Renal cortical epithelial cell (primary cell): ENCODE measurements around the gene JAML. TPM values are rescaled to one million over a fixed set of nuclear protein-coding genes. Genes with fewer than 3 reads are reported as not detected.

Experiments used
- DNase-seq: peaks from one replicate; pipeline ENCODE4 v3.0.0-alpha.2; 2011; ENCODE audit warnings: low read depth
- total RNA-seq: library from RNA; depleted of rRNA; stranded (reverse); fragments of >200 nt; gene quantifications from 2 replicates; pipeline ENCODE4 v1.2.3, GENCODE V29; 2014

JAML gene
- total RNA-seq, 1 donor from 2014 or later: not detected

GRCh38 chr11:118145285-118146227 lies 79.3 kb downstream of the JAML start:
- DNase-seq: peak; percentile 52

- no peak for DNase-seq
These were observed 80.2 kb downstream of the JAML start for GRCh38 chr11:118144301-118145268.

Other genes with a start within 250 kb of the JAML start
- 0.52 and 0.60 TPM in 2 replicates for gene IL10RA, start 238.6 kb downstream of the JAML start, total RNA-seq
- 2.4 and 29.2 TPM in 2 replicates for gene TMPRSS4, start 147.9 kb downstream of the JAML start, total RNA-seq
- gene SMIM35, start 138.0 kb downstream of the JAML start, total RNA-seq: not detected in 2 replicates
- 0.15 and 0.35 TPM in 2 replicates for gene SCN4B, start 72.2 kb downstream of the JAML start, total RNA-seq
- gene SCN2B, start 48.4 kb downstream of the JAML start, total RNA-seq: 0.35 and 1.2 TPM in 2 replicates
- gene MPZL3, start 27.4 kb upstream of the JAML start, total RNA-seq: 15.8 and 41.8 TPM in 2 replicates
- 28.6 and 53.3 TPM in 2 replicates for gene MPZL2, start 39.3 kb upstream of the JAML start, total RNA-seq
- gene CD3E, start 79.7 kb upstream of the JAML start, total RNA-seq: not detected in 2 replicates
- gene CD3D, start 117.7 kb upstream of the JAML start, total RNA-seq: not detected in 2 replicates
- gene CD3G, start 119.3 kb upstream of the JAML start, total RNA-seq: not detected in 2 replicates
- gene UBE4A, start 134.6 kb upstream of the JAML start, total RNA-seq: 34.0 and 42.2 TPM in 2 replicates
- 43.4 and 56.4 TPM in 2 replicates for gene ATP5MG, start 176.6 kb upstream of the JAML start, total RNA-seq
- gene KMT2A, start 211.5 kb upstream of the JAML start, total RNA-seq: 37.0 and 110 TPM in 2 replicates